SK-N-SH treated with all-trans-retinoic acid at 6 μM for 48 hours (cell line): ENCODE measurements around the gene NUDT21.

ENCODE experiments used
- ATAC-seq: fragments of 200-7000 bp; cut with Tn5 transposase; 3 replicates; pipeline ENCODE4 v1.9.1; 2020; ENCODE audit warnings: mild to moderate bottlenecking, moderate library complexity
- ARNTL ChIP-seq: fragments of 450-650 bp; formaldehyde crosslinking; IDR thresholded peaks from 2 replicates; pipeline ENCODE4 v1.5.0; 2020; ENCODE audit warnings: low read depth, mild to moderate bottlenecking, moderate library complexity, borderline replicate concordance
- BACH2 ChIP-seq: fragments of 250-450 bp; sonication (Bioruptor Pico); IDR thresholded peaks from 2 replicates; pipeline ENCODE4 v1.9.0; 2021; ENCODE audit warnings: mild to moderate bottlenecking, borderline replicate concordance
- CREB5 ChIP-seq: fragments of 250-450 bp; sonication (Bioruptor Pico); IDR thresholded peaks from 2 replicates; pipeline ENCODE4 v1.5.1; 2020; ENCODE audit warnings: low read depth, mild to moderate bottlenecking, moderate library complexity
- CSDC2 ChIP-seq: fragments of 250-450 bp; sonication (Bioruptor Pico); IDR thresholded peaks from 2 replicates; pipeline ENCODE4 v1.5.0; 2020; ENCODE audit warnings: mild to moderate bottlenecking, moderate library complexity
- CSRNP3 ChIP-seq: fragments of 250-450 bp; sonication (Bioruptor Pico); IDR thresholded peaks from 2 replicates; pipeline ENCODE4 v1.5.1; 2021; ENCODE audit warnings: mild to moderate bottlenecking, moderate library complexity
- ESRRG ChIP-seq: fragments of 250-450 bp; sonication (Bioruptor Pico); IDR thresholded peaks from 2 replicates; pipeline ENCODE4 v1.6.1; 2021; ENCODE audit warnings: mild to moderate bottlenecking
- GLIS3 ChIP-seq: fragments of 250-450 bp; sonication (Bioruptor Pico); IDR thresholded peaks from 2 replicates; pipeline ENCODE4 v1.5.0; 2020; ENCODE audit warnings: mild to moderate bottlenecking, moderate library complexity
- ISL1 ChIP-seq: fragments of 250-450 bp; sonication (Bioruptor Pico); IDR thresholded peaks from 2 replicates; pipeline ENCODE4 v2.1.2; 2022; ENCODE audit warnings: mild to moderate bottlenecking, moderate library complexity
- OSR1 ChIP-seq: fragments of 250-450 bp; sonication (Bioruptor Pico); IDR thresholded peaks from 2 replicates; pipeline ENCODE4 v1.8.0; 2022; ENCODE audit warnings: moderate library complexity, mild to moderate bottlenecking, inconsistent platforms
- PATZ1 ChIP-seq: fragments of 250-450 bp; sonication (Bioruptor Pico); IDR thresholded peaks from 2 replicates; pipeline ENCODE4 v1.8.0; 2020; ENCODE audit warnings: mild to moderate bottlenecking, moderate library complexity, borderline replicate concordance
- POU6F1 ChIP-seq: fragments of 250-450 bp; sonication (Bioruptor Pico); IDR thresholded peaks from 2 replicates; pipeline ENCODE4 v1.8.0; 2021; ENCODE audit warnings: low read depth, mild to moderate bottlenecking, moderate library complexity, borderline replicate concordance
- PPARA ChIP-seq: fragments of 250-450 bp; sonication (Bioruptor Pico); IDR thresholded peaks from 2 replicates; pipeline ENCODE4 v1.5.0; 2020; ENCODE audit warnings: mild to moderate bottlenecking, borderline replicate concordance
- RARB ChIP-seq: fragments of 250-450 bp; sonication (Bioruptor Pico); IDR thresholded peaks from 2 replicates; pipeline ENCODE4 v1.8.0; 2021; ENCODE audit warnings: mild to moderate bottlenecking, moderate library complexity
- SNAI2 ChIP-seq: fragments of 250-450 bp; sonication (Bioruptor Pico); IDR thresholded peaks from 2 replicates; pipeline ENCODE4 v1.5.0; 2020; ENCODE audit warnings: mild to moderate bottlenecking, moderate library complexity
- TCF4 ChIP-seq: fragments of 250-450 bp; sonication (Bioruptor Pico); IDR thresholded peaks from 2 replicates; pipeline ENCODE4 v1.8.0; 2021; ENCODE audit warnings: mild to moderate bottlenecking, moderate library complexity, borderline replicate concordance
- TOX ChIP-seq: fragments of 250-450 bp; sonication (Bioruptor Pico); IDR thresholded peaks from 2 replicates; pipeline ENCODE4 v1.8.0; 2021; ENCODE audit warnings: mild to moderate bottlenecking, moderate library complexity, borderline replicate concordance
- TSHZ2 ChIP-seq: fragments of 250-450 bp; sonication (Bioruptor Pico); IDR thresholded peaks from 2 replicates; pipeline ENCODE4 v1.5.0; 2020; ENCODE audit warnings: mild to moderate bottlenecking, moderate library complexity
- ZFP3 ChIP-seq: fragments of 250-450 bp; sonication (Bioruptor Pico); IDR thresholded peaks from 2 replicates; pipeline ENCODE4 v1.5.0; 2020; ENCODE audit warnings: mild to moderate bottlenecking, moderate library complexity
- ZFP30 ChIP-seq: fragments of 450-650 bp; formaldehyde crosslinking; IDR thresholded peaks from 2 replicates; pipeline ENCODE4 v1.5.0; 2022; ENCODE audit warnings: mild to moderate bottlenecking, moderate library complexity
- ZNF70 ChIP-seq: fragments of 450-650 bp; formaldehyde crosslinking; IDR thresholded peaks from 2 replicates; pipeline ENCODE4 v1.5.0; 2020; ENCODE audit warnings: mild to moderate bottlenecking, moderate library complexity
- ZNF8 ChIP-seq: fragments of 450-650 bp; formaldehyde crosslinking; IDR thresholded peaks from 2 replicates; pipeline ENCODE4 v1.5.0; 2020; ENCODE audit warnings: mild to moderate bottlenecking, moderate library complexity

NUDT21 gene

GRCh38 chr16:56413381-56413780 is 37.8 kb downstream of the NUDT21 start:
- TF ChIP-seq ARNTL (CRISPR knock-in tag) (no peak), PPARA (no peak), ZFP30 (CRISPR knock-in tag) (no peak), ISL1 (CRISPR knock-in tag) (no peak), RARB (CRISPR knock-in tag) (no peak)
- no peak for ATAC-seq

- TF ChIP-seq ZFP3: no peak
- TF ChIP-seq ZNF8 (CRISPR knock-in tag): no peak
- no peak for TF ChIP-seq ESRRG
- TF ChIP-seq TCF4: no peak
- no peak for TF ChIP-seq OSR1 (CRISPR knock-in tag)
- no peak for TF ChIP-seq ZFP30 (CRISPR knock-in tag)
- TF ChIP-seq GLIS3 (CRISPR knock-in tag): no peak
- TF ChIP-seq TSHZ2 (CRISPR knock-in tag): no peak
- TF ChIP-seq CSRNP3: no peak
- no peak for TF ChIP-seq SNAI2
- TF ChIP-seq ZNF70 (CRISPR knock-in tag): no peak
- no peak for TF ChIP-seq POU6F1 (CRISPR knock-in tag)
- no peak for ATAC-seq
Observed at GRCh38 chr16:56411624-56412023, 39.5 kb downstream of the NUDT21 start.

- no peak for ATAC-seq
- no peak for TF ChIP-seq TOX (CRISPR knock-in tag)
- TF ChIP-seq, all 23 proteins: peak for 0
Observed at GRCh38 chr16:56411123-56411522, 40.0 kb downstream of the NUDT21 start.

- no peak for TF ChIP-seq CSDC2 (CRISPR knock-in tag)
- TF ChIP-seq ZNF8 (CRISPR knock-in tag): no peak
- no peak for TF ChIP-seq PATZ1 (CRISPR knock-in tag)
- no peak for TF ChIP-seq TSHZ2 (CRISPR knock-in tag)
- no peak for TF ChIP-seq SNAI2
- TF ChIP-seq ISL1 (CRISPR knock-in tag): no peak
- no peak for TF ChIP-seq GLIS3 (CRISPR knock-in tag)
- no peak for TF ChIP-seq POU6F1 (CRISPR knock-in tag)
- TF ChIP-seq ESRRG: no peak
- no peak for TF ChIP-seq BACH2 (CRISPR knock-in tag)
- TF ChIP-seq ZFP3: no peak
- TF ChIP-seq CREB5 (CRISPR knock-in tag): no peak
- TF ChIP-seq, all 23 proteins: peak for 0
- no peak for ATAC-seq
Observed at GRCh38 chr16:56409195-56409594, 41.9 kb downstream of the NUDT21 start.
